OCI-LY1 (cell line): Measurements from ENCODE around the gene SIRT7.

ENCODE experiments used
- H2AFZ ChIP-seq: fragments of 200-600 bp; sonication (generic), shearing (Covaris generic); 2 replicates; pipeline ENCODE4 v1.6.0; 2014; ENCODE audit warnings: antibody characterized with exemption, mild to moderate bottlenecking, low read length
- H3F3A ChIP-seq: fragments of 200-600 bp; sonication (generic), shearing (Covaris generic); 2 replicates; pipeline ENCODE4 v1.6.0; 2014; ENCODE audit warnings: mild to moderate bottlenecking, antibody characterized with exemption, low read length, moderate library complexity; ENCODE audit not compliant: insufficient read depth
- H3K27ac ChIP-seq: fragments of 200-600 bp; sonication (generic); 2 replicates; pipeline ENCODE4 v1.5.1; 2014; ENCODE audit warnings: low read length, mixed run types, mild to moderate bottlenecking, low read depth; ENCODE audit not compliant: poor library complexity, severe bottlenecking
- H3K27me3 ChIP-seq: fragments of 200-600 bp; sonication (generic); 2 replicates; pipeline ENCODE4 v1.6.0; 2014; ENCODE audit warnings: antibody characterized with exemption, mild to moderate bottlenecking, low read length, moderate library complexity; ENCODE audit not compliant: insufficient read depth
- H3K36me3 ChIP-seq: fragments of 200-600 bp; sonication (generic); 2 replicates; pipeline ENCODE4 v1.6.1; 2014; ENCODE audit warnings: mild to moderate bottlenecking, antibody characterized with exemption, low read length, moderate library complexity, mixed read lengths; ENCODE audit not compliant: insufficient read depth
- H3K4me1 ChIP-seq: fragments of 200-600 bp; sonication (generic); 2 replicates; pipeline ENCODE4 v1.5.1; 2014; ENCODE audit warnings: mild to moderate bottlenecking, low read length, moderate library complexity; ENCODE audit not compliant: insufficient read depth, severe bottlenecking
- H3K4me2 ChIP-seq: fragments of 200-600 bp; sonication (generic), shearing (Covaris generic); 2 replicates; pipeline ENCODE4 v1.6.1; 2014; ENCODE audit warnings: low read length
- H3K4me3 ChIP-seq: fragments of 200-600 bp; sonication (generic); 2 replicates; pipeline ENCODE4 v1.5.1; 2014; ENCODE audit warnings: low read length, low read depth, mild to moderate bottlenecking, mixed read lengths; ENCODE audit not compliant: poor library complexity, severe bottlenecking
- H3K79me2 ChIP-seq: fragments of 200-600 bp; shearing (Covaris generic); 2 replicates; pipeline ENCODE4 v1.6.1; 2016; ENCODE audit warnings: mixed run types, low read length, mixed read lengths; ENCODE audit not compliant: insufficient read depth
- H3K9ac ChIP-seq: fragments of 200-600 bp; sonication (generic), shearing (Covaris generic); 2 replicates; pipeline ENCODE4 v1.6.1; 2014; ENCODE audit warnings: mild to moderate bottlenecking, low read length, mixed read lengths
- H3K9me2 ChIP-seq: fragments of 200-600 bp; sonication (generic), shearing (Covaris generic); 2 replicates; pipeline ENCODE4 v1.6.1; 2014; ENCODE audit warnings: low read depth, mild to moderate bottlenecking, low read length, mixed read lengths
- H3K9me3 ChIP-seq: fragments of 200-600 bp; shearing (Covaris generic); 2 replicates; pipeline ENCODE4 v1.6.1; 2014; ENCODE audit warnings: low read length, mixed read lengths
- H4K20me1 ChIP-seq: fragments of 200-600 bp; sonication (generic), shearing (Covaris generic); 2 replicates; pipeline ENCODE4 v1.6.0; 2016; ENCODE audit warnings: mild to moderate bottlenecking, low read length; ENCODE audit not compliant: insufficient read depth
- CTCF ChIP-seq: fragments of 200-600 bp; sonication (generic), shearing (Covaris generic); IDR thresholded peaks from 2 replicates; pipeline ENCODE4 v1.5.1; 2017; ENCODE audit warnings: mild to moderate bottlenecking, antibody characterized with exemption, low read length, moderate library complexity, mixed read lengths
- EZH2 ChIP-seq: fragments of 200-600 bp; sonication (generic), shearing (Covaris generic); IDR thresholded peaks from 2 replicates; pipeline ENCODE4 v1.8.0; 2017; ENCODE audit warnings: borderline replicate concordance, mixed run types, mild to moderate bottlenecking, antibody characterized with exemption, low read length, moderate library complexity, mixed read lengths

The SIRT7 gene

DNA sequence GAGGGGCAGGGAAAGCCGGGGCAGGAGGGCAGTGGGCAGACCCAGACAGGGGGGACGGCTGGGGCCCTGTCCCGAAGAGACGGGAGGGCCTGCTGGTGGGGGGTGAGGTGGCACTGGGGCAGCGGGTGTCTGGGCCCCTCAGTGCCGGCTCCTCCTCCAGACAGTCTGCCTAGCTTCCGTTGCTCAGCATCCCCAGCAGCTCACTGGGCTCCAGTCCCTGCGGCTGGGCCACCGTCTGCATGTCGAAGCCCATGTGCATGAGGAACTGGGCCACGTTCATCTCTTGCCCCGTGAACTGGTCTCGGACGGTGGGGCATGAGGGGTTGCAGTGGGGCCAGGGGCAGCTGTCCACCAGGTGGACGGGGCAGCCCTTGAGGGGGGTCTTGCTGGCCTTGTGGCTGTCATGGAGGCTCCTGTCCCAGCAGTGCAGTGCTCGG, 34.8 kb upstream of the SIRT7 start:
- Histone ChIP-seq H3K9me2 (no peaks in the 10 kb centered on the region), H3F3A (no peaks in the 10 kb centered on the region), H3K9me3 (no peaks in the 10 kb centered on the region), H4K20me1 (no peaks in the 10 kb centered on the region), H3K4me2 (no peak overlapping the region), H3K79me2 (no peaks in the 10 kb centered on the region), H3K27ac (no peak overlapping the region), H3K9ac (no peak overlapping the region), H2AFZ (no peak overlapping the region), H3K4me3 (no peak overlapping the region), H3K4me1 (no peaks in the 10 kb centered on the region), H3K36me3 (no peaks in the 10 kb centered on the region), H3K27me3 (peaks cover 7% of the 10 kb centered on the region; the same call in 1 of the 2 replicates)
- TF ChIP-seq CTCF (no peak), EZH2 (no peak)

DNA sequence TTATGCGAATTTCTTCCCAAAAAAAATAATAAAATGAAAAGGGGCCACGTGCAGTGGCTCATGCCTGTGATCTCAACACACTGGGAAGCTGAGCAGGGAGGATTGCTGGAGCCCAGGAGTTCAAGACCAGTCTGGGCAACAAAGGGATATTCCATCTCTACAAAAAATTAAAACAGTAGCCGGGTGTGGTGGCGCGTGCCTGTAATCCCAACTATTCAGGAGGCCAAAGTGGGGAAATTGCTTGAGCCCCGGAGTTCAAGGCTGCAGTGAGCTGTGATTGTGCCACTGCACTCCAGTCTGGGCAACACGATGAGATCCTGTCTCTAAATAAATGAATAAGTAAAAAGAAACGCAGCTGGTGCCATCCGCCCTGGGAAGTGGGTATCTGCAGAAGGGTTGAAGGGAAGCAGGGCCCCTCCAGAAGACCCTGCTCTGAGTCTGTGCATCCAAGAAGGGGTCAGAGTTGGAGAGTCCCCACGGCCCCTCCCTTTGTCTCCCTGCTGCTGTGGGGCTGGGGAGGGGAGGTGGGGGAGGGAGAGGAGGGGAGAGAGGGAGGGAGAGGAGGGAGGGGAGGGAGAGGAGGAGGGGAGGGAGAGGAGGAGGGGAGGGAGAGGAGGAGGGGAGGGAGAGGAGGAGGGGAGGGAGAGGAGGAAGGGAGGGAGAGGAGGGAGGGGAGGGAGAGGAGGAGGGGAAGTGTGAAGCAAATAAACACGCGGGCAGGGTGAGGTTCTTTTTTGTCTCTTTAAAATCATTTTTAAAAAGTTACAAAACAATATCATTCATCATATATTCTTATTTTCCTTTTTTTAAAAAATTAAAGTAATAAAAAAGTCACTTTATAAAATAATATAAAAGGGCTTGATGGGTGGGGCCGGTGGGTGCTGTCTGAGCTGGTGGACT, 34.1 kb upstream of the SIRT7 start:
- Histone ChIP-seq H3K36me3 (no peaks in the 10 kb centered on the region), H3K9ac (no peak overlapping the region), H3K4me1 (no peaks in the 10 kb centered on the region), H3K4me3 (no peak overlapping the region), H4K20me1 (no peaks in the 10 kb centered on the region), H3K27ac (no peak overlapping the region), H3F3A (no peaks in the 10 kb centered on the region), H3K79me2 (no peaks in the 10 kb centered on the region), H3K9me3 (no peaks in the 10 kb centered on the region), H3K27me3 (peaks cover 6% of the 10 kb centered on the region; the same call in 1 of the 2 replicates), H2AFZ (no peak overlapping the region), H3K9me2 (no peaks in the 10 kb centered on the region), H3K4me2 (no peak overlapping the region)
- TF ChIP-seq CTCF (no peak), EZH2 (no peak)

GRCh38 chr17:81950501-81950900, 32.5 kb upstream of the SIRT7 start:
- no peak overlapping the region for H3K27ac ChIP-seq
- H3F3A ChIP-seq, result no peaks in the 10 kb centered on the region
- H3K4me1 ChIP-seq, result no peaks in the 10 kb centered on the region
- no peaks in the 10 kb centered on the region for H3K9me2 ChIP-seq
- H3K4me2 ChIP-seq, result no peak overlapping the region
- TF ChIP-seq CTCF, result no peak
- no peak for TF ChIP-seq EZH2
- H2AFZ ChIP-seq, result no peak overlapping the region
- H3K4me3 ChIP-seq, result no peak overlapping the region
- no peaks in the 10 kb centered on the region for H4K20me1 ChIP-seq
- H3K9me3 ChIP-seq, result no peaks in the 10 kb centered on the region
- no peaks in the 10 kb centered on the region for H3K36me3 ChIP-seq
- no peaks in the 10 kb centered on the region; the same call in 1 of the 2 replicates for H3K27me3 ChIP-seq
- H3K9ac ChIP-seq, result no peak overlapping the region
- no peaks in the 10 kb centered on the region for H3K79me2 ChIP-seq
